Measurements from ENCODE around the gene FRAT1.
A peak's percentile ranks its signal among the peaks of the same experiment; 100 is the strongest.

FRAT1 gene

GRCh38 chr10:97311111-97311626 lies 7.9 kb upstream of the FRAT1 start:
- no peak for DNase-seq

GRCh38 chr10:97312897-97313296 lies 6.2 kb upstream of the FRAT1 start:
- no peak for DNase-seq

- no peak for DNase-seq
Observed at GRCh38 chr10:97314671-97315070, 4.4 kb upstream of the FRAT1 start.

- peak; percentile 85 for DNase-seq
Observed at GRCh38 chr10:97319671-97320479, 804 bp downstream of the FRAT1 start.

GRCh38 chr10:97320480-97321031 lies 1.5 kb downstream of the FRAT1 start:
- DNase-seq = peak; percentile 78

GRCh38 chr10:97321032-97321803 lies 2.1 kb downstream of the FRAT1 start:
- peak; percentile 79 for DNase-seq

- DNase-seq = no peak
Observed at GRCh38 chr10:97321804-97322190, 2.7 kb downstream of the FRAT1 start.

- no peak for DNase-seq
Observed at GRCh38 chr10:97323501-97323900, 4.4 kb downstream of the FRAT1 start.

- no peak for DNase-seq
Observed at GRCh38 chr10:97325754-97326153, 6.7 kb downstream of the FRAT1 start.

- DNase-seq = peak; percentile 93
Observed at GRCh38 chr10:97327348-97328294, 8.6 kb downstream of the FRAT1 start.

- no peak for DNase-seq
Observed at GRCh38 chr10:97328646-97329453, 9.8 kb downstream of the FRAT1 start.

GRCh38 chr10:97329766-97330165 lies 10.7 kb downstream of the FRAT1 start:
- no peak for DNase-seq

- DNase-seq = no peak
Observed at GRCh38 chr10:97331153-97331703, 12.2 kb downstream of the FRAT1 start.

- peak; percentile 71 for DNase-seq
Observed at GRCh38 chr10:97332591-97333350, 13.7 kb downstream of the FRAT1 start.

- DNase-seq = no peak
Observed at GRCh38 chr10:97333351-97333600, 14.2 kb downstream of the FRAT1 start.

- peak; percentile 78 for DNase-seq
Observed at GRCh38 chr10:97333601-97334369, 14.7 kb downstream of the FRAT1 start.

GRCh38 chr10:97334370-97335175 lies 15.5 kb downstream of the FRAT1 start, which contains the start of gene FRAT2:
TSS of gene FRAT2 (minus strand) at chr10:97334729. CDS start at chr10:97334572, 157 bp downstream.
- DNase-seq = peak; percentile 96

GRCh38 chr10:97335188-97335619 lies 16.1 kb downstream of the FRAT1 start:
- no peak for DNase-seq

- no peak for DNase-seq
Observed at GRCh38 chr10:97336006-97336405, 16.9 kb downstream of the FRAT1 start.

All from DMS53 (cell line).